ENCODE results near the gene ANKS1B.
A peak's percentile ranks its signal among the peaks of the same experiment; 100 is the strongest.
"Not testable (repeated sequence)": the region's sequence is repeated elsewhere in the genome, so short reads cannot be mapped to it uniquely, and the experiment has no call there.

The ANKS1B gene

GRCh38 chr12:99063182-99063581 lies 921.6 kb downstream of the ANKS1B start:
- DNase-seq (ENCODE audit: low read depth, low spot score): no peak

- DNase-seq (ENCODE audit: low read depth, low spot score): no peak
Measured at GRCh38 chr12:99059824-99060511, 924.8 kb downstream of the ANKS1B start.

GRCh38 chr12:99057670-99058069 lies 927.1 kb downstream of the ANKS1B start:
- no peak for DNase-seq (ENCODE audit: low read depth, low spot score)

- DNase-seq (ENCODE audit: low read depth, low spot score): no peak
Measured at GRCh38 chr12:99056186-99056585, 928.5 kb downstream of the ANKS1B start.

- no peak for DNase-seq (ENCODE audit: low read depth, low spot score)
Measured at GRCh38 chr12:99055299-99055698, 929.4 kb downstream of the ANKS1B start.

- no peak for DNase-seq (ENCODE audit: low read depth, low spot score)
Measured at GRCh38 chr12:99054601-99055128, 930.1 kb downstream of the ANKS1B start.

- DNase-seq (ENCODE audit: low read depth, low spot score): no peak
Measured at GRCh38 chr12:99053616-99054362, 930.9 kb downstream of the ANKS1B start.

GRCh38 chr12:99049774-99050173 lies 935.0 kb downstream of the ANKS1B start:
- DNase-seq (ENCODE audit: low read depth, low spot score): no peak

- DNase-seq (ENCODE audit: low read depth, low spot score): no peak
Measured at GRCh38 chr12:99045158-99045557, 939.6 kb downstream of the ANKS1B start.

- DNase-seq (ENCODE audit: low read depth, low spot score): no peak
Measured at GRCh38 chr12:99043319-99043914, 941.3 kb downstream of the ANKS1B start.

GRCh38 chr12:99042226-99042625 lies 942.5 kb downstream of the ANKS1B start:
- DNase-seq (ENCODE audit: low read depth, low spot score): no peak

GRCh38 chr12:99039367-99040120 lies 945.2 kb downstream of the ANKS1B start:
- no peak for DNase-seq (ENCODE audit: low read depth, low spot score)

GRCh38 chr12:99036566-99036965 lies 948.2 kb downstream of the ANKS1B start:
- no peak for DNase-seq (ENCODE audit: low read depth, low spot score)

- no peak for DNase-seq (ENCODE audit: low read depth, low spot score)
Measured at GRCh38 chr12:99035803-99036202, 948.9 kb downstream of the ANKS1B start.

- DNase-seq (ENCODE audit: low read depth, low spot score): not testable (repeated sequence)
Measured at GRCh38 chr12:99034201-99034600, 950.5 kb downstream of the ANKS1B start.

GRCh38 chr12:99029511-99030271 lies 955.0 kb downstream of the ANKS1B start:
- no peak for DNase-seq (ENCODE audit: low read depth, low spot score)

GRCh38 chr12:99027461-99027860 lies 957.3 kb downstream of the ANKS1B start:
- no peak for DNase-seq (ENCODE audit: low read depth, low spot score)

GRCh38 chr12:99027055-99027393 lies 957.7 kb downstream of the ANKS1B start:
- no peak for DNase-seq (ENCODE audit: low read depth, low spot score)

GRCh38 chr12:99026332-99027054 lies 958.2 kb downstream of the ANKS1B start:
- peak; percentile 23 for DNase-seq (ENCODE audit: low read depth, low spot score)

GRCh38 chr12:99024870-99025269 lies 959.9 kb downstream of the ANKS1B start:
- DNase-seq (ENCODE audit: low read depth, low spot score): no peak

All from iPS DF 19.7 (cell line).